Esophagus muscularis mucosa (tissue), 3 donors: ENCODE measurements around the gene SERINC2.

Experiments used
- CTCF ChIP-seq, 3 experiments: fragments of 200-600 bp in 2 of 3; fragments of 450-650 bp in 1 of 3; sonication (generic) in 2 of 3; IDR thresholded peaks; one replicate each; pipeline ENCODE4 v1.5.1; 2017 to 2019; ENCODE audit warnings: antibody characterized with exemption in 3 of 3, mild to moderate bottlenecking in 2 of 3, moderate library complexity in 1 of 3
- EP300 ChIP-seq: sonication (generic); formaldehyde crosslinking; IDR thresholded peaks from one replicate; pipeline ENCODE4 v1.6.1; 2017; ENCODE audit warnings: antibody characterized with exemption

- TF ChIP-seq CTCF (IDR thresholded peaks at IDR 0.05) (no peak), EP300 (no peak)
Observed at GRCh38 chr1:31436596-31437432, 23.8 kb downstream of the SERINC2 start.
